Breast epithelium (tissue), 3 donors: ENCODE results near the gene CHST9.

Source experiments
- POLR2AphosphoS5 ChIP-seq, 3 donors: sonication (generic); formaldehyde crosslinking; IDR thresholded peaks; one replicate each; pipeline ENCODE4 v1.6.1; 2017; ENCODE audit warnings: antibody characterized with exemption in 3 of 3
- TF ChIP-seq, protein P1 (sequence below), 3 donors: fragments of 450-650 bp; IDR thresholded peaks; one replicate each; pipeline ENCODE4 v1.5.1; 2016 to 2017; ENCODE audit warnings: antibody characterized with exemption in 3 of 3, mild to moderate bottlenecking in 3 of 3, moderate library complexity in 3 of 3

DNA sequence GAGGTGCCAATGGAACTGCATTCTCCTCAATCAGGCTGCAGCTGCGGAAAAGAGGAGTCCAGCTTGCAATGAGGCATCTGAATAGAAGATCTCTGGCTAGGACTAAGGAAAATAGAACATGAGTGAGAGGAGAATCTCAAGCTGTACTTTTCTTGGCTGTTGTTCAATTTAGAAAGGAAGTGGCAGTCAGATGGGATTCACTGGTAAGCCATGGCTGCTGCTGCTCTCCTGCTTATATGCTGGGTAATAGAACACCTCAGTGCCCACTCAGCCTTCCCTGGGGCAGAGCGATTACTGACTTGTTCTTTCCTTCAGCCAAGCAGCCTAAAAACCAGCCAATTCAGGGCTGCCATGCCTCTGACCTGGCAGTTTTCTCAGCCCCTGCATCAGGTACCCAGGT lies 17.6 kb upstream of the CHST9 start:
- TF ChIP-seq, protein P1, sequence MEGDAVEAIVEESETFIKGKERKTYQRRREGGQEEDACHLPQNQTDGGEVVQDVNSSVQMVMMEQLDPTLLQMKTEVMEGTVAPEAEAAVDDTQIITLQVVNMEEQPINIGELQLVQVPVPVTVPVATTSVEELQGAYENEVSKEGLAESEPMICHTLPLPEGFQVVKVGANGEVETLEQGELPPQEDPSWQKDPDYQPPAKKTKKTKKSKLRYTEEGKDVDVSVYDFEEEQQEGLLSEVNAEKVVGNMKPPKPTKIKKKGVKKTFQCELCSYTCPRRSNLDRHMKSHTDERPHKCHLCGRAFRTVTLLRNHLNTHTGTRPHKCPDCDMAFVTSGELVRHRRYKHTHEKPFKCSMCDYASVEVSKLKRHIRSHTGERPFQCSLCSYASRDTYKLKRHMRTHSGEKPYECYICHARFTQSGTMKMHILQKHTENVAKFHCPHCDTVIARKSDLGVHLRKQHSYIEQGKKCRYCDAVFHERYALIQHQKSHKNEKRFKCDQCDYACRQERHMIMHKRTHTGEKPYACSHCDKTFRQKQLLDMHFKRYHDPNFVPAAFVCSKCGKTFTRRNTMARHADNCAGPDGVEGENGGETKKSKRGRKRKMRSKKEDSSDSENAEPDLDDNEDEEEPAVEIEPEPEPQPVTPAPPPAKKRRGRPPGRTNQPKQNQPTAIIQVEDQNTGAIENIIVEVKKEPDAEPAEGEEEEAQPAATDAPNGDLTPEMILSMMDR (IDR thresholded peaks at IDR 0.05) = no peak
- TF ChIP-seq POLR2AphosphoS5 (IDR thresholded peaks at IDR 0.05) = no peak
